ENCODE measurements around the gene MGMT.

MGMT gene

GRCh38 chr10:129589546-129589945, 122.5 kb downstream of the MGMT start:
- no peak for DNase-seq (ENCODE audit: low read depth in 2 of 2)

- no peak for DNase-seq (ENCODE audit: low read depth in 2 of 2)
Observed at GRCh38 chr10:129593953-129594352, 126.9 kb downstream of the MGMT start.

- no peak for DNase-seq (ENCODE audit: low read depth in 2 of 2)
Observed at GRCh38 chr10:129594811-129595210, 127.8 kb downstream of the MGMT start.

DNA sequence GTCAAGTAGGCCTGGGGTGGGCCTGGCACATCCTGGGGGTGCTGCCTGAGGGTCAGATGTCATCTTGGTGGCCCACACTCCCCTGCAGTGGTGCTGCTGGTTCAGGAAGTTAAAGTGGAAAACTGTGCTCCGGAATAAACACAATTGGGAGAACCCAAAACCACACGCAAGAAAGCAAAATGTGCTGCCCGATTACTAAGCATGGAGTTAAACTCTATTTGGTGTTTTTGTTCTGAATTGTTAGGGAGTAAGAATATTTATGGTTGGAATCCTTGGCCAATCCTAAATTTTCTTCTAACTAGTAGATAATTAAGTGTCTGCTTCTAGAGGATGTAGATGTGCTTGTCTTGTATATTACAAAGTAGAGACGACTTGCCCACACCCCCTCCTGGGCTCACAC, 131.4 kb downstream of the MGMT start:
- DNase-seq (ENCODE audit: low read depth in 2 of 2), result no peak

DNA sequence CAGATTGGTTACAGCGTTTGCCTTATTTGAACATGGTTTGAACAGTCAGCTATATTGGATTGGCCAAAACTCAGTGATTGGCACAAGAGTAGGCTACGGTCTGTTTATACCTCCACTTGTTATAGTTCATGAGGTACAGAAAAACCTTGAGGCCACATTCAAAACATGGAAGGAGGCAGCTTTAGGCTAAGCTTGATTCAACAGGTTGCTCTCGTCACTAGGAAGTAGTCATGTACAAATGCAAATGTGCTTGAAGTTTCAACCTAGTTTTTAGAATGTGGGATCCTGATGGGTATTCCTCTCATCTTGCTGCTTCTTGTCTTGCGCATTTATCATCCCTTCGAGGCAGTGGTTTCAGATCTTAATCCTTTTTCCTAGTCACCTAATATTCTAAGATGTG, 132.1 kb downstream of the MGMT start:
- no peak for DNase-seq (ENCODE audit: low read depth in 2 of 2)

DNA sequence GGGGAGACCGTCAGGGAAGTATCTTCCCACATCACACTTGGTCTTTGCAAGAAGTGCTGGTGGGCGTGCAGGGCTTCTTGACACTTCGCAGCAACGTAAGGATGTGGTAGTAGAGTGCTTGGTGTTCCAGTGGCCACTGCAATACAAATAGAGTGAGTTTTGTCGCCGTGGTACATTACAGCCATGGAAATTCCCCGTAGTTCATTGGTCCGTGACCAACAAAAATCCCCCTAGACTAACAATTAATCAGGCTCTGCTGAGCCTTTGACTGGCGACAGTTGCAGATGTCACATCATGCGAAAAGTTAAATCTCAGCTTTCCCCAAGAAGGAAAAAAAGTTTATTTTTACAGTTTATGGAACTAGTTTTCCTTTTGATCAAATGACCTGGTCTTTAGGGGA, 134.7 kb downstream of the MGMT start:
- no peak for DNase-seq (ENCODE audit: low read depth in 2 of 2)

GRCh38 chr10:129602938-129603535, 136.0 kb downstream of the MGMT start:
- DNase-seq (ENCODE audit: low read depth in 2 of 2), result no peak

DNA sequence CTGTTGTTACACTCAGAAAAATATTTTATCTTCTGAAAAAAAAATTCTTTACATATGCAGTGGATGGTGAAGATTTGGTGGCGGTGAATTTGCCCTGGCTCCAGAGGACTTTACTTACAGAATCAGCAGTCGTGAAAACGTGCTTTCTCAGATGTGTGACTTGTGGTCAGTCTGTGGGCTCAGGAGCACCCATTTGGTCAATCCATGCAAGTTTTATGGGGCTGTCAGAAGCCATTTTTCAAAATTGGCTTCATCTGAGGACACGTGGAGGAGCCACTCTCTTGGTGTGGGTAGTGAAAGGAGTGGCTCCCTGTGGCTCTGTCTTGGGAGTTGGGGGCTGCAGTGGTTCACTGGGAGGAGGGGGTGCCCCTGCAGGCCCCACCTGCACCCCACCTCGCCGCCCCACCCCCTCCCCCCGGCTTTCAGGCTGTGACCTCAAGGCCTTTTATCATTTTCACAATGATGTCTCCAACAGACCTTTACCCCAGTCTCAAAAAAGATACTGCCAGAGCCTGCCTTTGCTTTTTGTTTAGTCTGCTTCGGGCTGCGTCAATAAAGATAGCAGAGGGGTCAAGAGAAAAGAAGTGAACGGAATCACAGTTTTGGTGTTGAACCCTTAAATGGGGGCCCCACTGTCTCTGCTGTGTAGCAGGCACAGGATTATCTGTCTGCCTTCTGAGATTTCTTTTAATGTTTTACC, 137.4 kb downstream of the MGMT start:
- no peak for DNase-seq (ENCODE audit: low read depth in 2 of 2)

GRCh38 chr10:129605266-129605985, 138.4 kb downstream of the MGMT start:
- DNase-seq (ENCODE audit: low read depth in 2 of 2), result no peak

GRCh38 chr10:129605986-129606518, 139.0 kb downstream of the MGMT start:
- no peak for DNase-seq (ENCODE audit: low read depth in 2 of 2)

GRCh38 chr10:129607607-129608109, 140.6 kb downstream of the MGMT start:
- no peak for DNase-seq (ENCODE audit: low read depth in 2 of 2)

DNA sequence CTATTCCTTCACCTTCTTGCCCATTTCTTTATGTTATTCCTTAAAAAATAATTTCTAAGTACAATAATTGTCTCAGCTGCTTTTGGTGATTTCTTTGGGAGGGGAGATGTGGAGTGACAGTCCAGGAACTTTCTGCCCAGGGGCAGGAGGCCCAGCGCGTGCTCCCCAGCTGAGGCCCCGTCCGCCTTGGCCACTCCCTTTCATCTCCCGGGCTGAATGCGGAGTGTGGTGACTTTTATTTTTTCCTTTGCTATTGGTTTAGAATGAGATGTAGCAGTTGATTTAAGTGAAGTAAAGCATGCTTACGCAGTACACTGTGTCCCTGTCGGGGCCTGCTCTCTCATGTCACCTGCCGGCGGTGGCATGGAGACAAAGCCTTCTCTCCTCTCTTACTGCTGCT, 141.6 kb downstream of the MGMT start:
- DNase-seq (ENCODE audit: low read depth in 2 of 2), result no peak

- no peak for DNase-seq (ENCODE audit: low read depth in 2 of 2)
Observed at GRCh38 chr10:129609551-129609950, 142.5 kb downstream of the MGMT start.

DNA sequence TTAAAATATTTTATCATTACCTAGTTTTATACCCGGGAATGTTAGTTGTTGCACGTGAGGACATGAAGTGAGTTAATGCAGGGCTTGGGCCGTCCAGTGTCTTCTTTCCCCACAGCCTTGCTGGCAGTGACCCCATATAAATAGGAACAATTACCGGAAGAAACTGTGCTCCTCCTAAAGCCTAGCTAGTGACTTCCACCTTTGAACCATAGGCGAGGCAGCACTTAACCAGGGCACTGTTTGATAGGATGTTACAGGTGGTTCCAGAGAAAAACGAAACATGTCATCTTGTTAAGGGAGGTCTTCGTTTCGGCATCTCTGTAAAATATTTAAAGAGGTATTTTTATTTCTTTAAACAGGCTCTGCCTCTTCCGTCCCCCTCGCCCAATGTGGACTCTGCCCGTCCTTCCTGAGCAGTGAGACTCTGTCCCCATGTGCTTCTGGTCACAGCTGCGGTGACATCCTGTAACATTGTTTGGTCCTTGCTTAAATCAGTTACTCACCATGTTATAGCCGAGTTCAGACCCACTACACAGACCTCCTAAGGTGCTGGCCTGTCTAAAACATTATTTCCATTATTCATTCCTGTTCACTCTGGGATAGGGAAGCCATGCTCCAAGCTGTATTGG, 145.6 kb downstream of the MGMT start:
- no peak for DNase-seq (ENCODE audit: low read depth in 2 of 2)

GRCh38 chr10:129613377-129613980, 146.4 kb downstream of the MGMT start:
- no peak for DNase-seq (ENCODE audit: low read depth in 2 of 2)

DNA sequence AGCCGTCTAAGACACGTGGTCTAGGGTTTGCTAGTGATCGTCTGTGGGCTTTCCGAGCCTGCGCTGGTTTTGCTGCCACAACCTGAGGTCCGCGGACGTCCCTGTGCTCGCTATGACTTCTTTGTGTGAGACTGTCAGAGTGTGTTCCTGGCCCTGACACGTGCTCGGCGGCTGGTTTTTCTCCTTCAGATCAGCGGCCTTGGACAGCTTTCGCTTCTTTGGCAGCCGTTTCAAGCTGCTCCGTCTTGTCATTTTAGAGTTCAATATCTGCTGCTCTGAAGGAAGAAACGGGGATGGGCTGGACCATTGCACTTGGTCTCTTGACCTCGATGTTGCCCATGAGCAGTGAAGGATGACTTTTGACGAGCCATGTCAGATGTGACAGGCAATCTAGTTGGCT, 147.3 kb downstream of the MGMT start:
- no peak for DNase-seq (ENCODE audit: low read depth in 2 of 2)

GRCh38 chr10:129615381-129615780, 148.3 kb downstream of the MGMT start:
- DNase-seq (ENCODE audit: low read depth in 2 of 2), result no peak

DNA sequence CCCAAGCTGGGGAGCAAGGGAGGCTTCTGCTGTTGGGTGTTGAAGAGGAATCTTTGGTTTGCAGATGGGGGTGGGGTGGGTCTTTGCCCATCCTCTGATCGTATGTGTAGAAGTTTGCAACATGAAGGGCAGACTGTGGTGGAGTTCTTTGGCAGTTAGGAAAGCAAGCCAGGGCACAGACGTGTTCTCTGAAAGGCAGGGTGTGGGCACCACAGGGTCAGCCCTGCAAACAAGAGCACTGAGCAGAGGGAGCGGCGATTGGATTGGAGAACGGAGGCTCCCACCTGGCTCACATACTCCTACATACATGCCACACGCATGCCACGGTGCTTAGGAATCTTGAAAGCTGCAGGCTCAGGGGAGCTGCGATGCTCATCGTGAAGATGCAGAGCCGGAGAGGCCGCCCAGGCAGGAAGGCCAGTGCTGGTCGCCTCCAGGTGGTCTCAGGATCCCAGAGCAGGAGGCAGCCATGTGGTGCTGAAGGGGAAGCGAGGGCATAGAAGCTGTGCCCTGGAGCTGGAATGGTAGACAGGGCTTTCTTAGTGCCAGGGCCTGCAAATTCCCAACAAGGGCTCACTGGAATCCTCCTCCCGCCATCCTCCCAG, 149.0 kb downstream of the MGMT start:
- DNase-seq (ENCODE audit: low read depth in 2 of 2), result no peak

- no peak for DNase-seq (ENCODE audit: low read depth in 2 of 2)
Observed at GRCh38 chr10:129617768-129618167, 150.7 kb downstream of the MGMT start.

DNA sequence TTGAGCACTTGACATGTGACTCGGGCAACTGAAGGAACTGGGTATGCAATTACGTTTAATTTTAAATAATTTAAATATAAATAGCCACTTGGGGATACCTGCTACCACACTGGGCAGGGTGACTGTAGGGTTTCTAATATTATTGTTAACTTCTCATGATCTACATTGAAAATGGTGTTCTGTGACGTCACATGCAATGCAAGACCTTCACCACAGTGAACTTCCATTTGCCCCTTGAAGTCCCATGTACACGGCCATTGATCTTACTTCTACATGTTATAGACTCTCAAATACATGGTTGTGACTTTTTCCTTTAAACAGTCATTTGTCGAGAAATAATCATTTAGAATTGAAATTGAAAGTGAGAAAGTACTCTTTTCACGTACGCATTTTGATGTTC, 154.0 kb downstream of the MGMT start:
- DNase-seq (ENCODE audit: low read depth in 2 of 2), result no peak

GRCh38 chr10:129621693-129622092, 154.7 kb downstream of the MGMT start:
- no peak for DNase-seq (ENCODE audit: low read depth in 2 of 2)

All from stimulated activated CD8-positive, alpha-beta memory T cell treated with anti-CD3 and anti-CD28 coated beads, Interleukin-15, amount 100 ng/mL, for 4 hours (primary cell).